ENCODE results near the gene ANKAR.
A peak's percentile ranks its signal among the peaks of the same experiment; 100 is the strongest.
"Not testable (repeated sequence)": the region's sequence is repeated elsewhere in the genome, so short reads cannot be mapped to it uniquely, and the experiment has no call there.

ANKAR gene

DNA sequence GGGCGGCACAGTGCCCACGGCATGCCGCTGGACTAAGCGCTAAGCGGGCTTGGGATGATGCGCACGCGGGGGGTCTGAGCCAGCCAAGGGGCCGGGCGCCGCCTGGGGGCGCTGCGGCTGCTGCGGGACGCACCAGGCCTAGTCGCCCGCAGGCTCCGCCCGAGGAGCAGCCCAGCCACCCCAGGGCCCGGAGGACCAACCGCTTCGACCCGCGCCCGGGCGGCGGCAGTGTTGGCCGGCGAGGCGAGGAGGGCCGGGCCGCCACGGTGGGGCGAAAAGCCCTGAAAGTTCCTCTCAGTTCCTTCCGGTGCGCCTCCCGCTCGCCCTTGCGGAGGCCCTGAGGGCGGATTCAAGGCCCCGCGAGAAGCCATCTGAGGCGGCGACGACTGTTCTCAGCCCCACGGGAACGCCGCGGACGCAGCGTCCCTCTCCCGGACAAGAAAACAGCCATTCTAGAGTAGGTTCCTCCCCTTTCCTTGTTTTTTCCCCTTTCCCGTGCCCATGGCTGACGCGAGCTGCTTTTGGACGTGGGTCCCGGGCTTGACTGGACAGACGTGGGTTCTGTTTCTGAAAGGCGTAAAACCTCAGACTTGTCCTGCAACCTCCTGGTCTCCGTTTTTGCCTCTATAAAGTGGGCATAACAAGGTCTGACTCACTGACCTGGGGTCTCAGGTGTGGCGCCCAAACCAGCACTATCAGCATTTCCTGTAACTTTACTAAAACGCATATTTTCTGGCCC is at the start of gene ANKAR:
ANKAR (plus strand) TSS at position 297 of the 739 bp plus-strand sequence. CDS start 1,821 bp downstream, outside the sequence.
- DNase-seq: peak in 50 of 51 donors; percentile 10 to 95 (median 79)

GRCh38 chr2:189625636-189626035 is 48.8 kb upstream of the ANKAR start:
- no peak for DNase-seq

GRCh38 chr2:189627789-189628188 is 46.7 kb upstream of the ANKAR start:
- DNase-seq: no peak

DNA sequence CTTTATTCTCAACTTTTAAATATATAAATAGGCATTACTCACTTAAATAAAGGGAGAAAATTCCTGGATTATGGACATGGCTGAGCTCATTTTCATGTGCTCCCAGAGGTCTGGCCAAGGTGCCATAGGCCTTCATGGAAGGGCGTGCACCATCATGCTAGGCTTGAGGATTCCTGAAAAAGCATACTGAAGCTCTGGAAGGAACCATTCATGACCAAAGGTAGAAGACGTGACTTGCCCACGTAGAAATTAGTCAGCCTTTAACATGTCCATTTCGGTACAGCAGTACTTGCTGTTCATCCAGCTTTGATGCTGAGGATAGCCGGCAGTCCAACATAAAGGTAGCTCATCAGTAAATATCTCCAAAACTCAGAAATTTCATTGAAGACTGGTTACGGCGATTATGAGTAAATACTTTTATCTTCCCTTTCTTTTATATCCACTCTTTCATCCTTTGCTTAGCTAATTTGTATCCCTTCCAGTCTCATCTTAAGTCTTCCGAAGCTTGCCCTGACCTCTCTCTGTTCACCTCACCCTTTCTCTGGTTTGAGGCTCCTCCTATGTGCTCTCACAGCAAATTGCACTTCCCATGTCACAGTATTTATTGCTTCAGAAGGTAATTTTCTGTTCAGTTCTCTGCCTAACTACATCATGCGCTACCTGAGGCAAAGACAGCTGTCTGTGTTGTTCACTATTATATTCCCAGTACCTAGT is 45.5 kb upstream of the ANKAR start:
- DNase-seq: no peak

DNA sequence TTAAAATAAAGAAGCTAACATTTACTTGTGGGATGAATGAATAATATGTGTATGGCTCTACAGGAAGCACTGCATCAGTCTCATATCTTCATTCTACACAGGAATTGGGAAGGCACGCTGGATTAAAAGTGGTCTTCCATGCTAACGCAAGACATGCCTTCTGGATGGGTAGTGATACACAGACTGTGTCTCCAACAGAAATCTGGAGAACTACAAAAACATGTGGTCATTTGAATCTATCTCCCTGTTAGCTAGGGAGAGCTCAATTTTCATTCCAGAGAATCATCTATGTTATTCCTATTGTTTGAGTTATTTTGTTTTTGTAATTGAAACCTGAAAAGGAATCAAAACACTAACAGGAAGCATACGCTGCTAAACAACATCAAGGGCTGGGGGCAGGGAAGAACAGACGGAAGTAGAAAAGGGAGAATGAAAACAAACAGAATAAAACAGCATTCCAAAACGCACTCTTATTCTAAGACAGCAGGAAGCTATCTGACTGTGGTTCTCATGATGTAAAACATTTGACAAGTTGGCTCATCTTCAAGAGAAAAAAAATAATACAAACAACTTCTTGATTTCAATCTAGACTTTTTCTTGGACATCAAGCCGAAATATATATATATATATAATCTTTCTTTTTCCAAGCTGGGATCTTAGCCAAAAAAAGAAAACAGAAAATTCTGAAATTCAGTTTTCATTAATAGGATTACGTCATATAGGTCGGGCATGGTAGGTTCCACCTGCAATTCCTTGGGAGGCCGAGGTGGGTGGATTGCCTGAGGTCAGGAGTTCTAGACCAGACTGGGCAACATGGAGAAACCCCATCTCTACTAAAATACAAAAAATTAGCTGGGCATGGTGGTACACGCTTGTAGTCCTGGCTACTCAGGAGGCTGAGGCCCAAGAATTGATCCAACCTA is 44.7 kb upstream of the ANKAR start:
- DNase-seq: no peak

DNA sequence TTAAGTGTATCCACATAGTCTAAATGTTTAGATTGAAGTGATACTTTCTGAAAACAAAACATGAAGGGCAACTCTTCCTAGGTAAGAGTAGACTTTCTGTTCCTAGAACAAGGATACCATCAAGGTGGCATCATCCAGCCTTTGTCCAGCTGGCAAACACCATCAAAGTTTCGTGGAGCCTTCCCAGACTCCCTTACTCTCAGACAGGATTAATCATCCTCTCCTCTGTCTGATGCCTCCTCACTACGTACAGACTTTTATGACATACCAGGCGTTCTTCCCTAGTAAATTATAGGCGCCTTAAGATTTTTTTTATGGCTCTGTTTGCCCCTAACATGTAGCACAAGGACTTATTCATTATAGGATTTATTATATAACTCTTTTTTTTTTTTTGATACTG is 42.6 kb upstream of the ANKAR start:
- DNase-seq: no peak

GRCh38 chr2:189633392-189633811 is 41.1 kb upstream of the ANKAR start:
- DNase-seq: no peak

DNA sequence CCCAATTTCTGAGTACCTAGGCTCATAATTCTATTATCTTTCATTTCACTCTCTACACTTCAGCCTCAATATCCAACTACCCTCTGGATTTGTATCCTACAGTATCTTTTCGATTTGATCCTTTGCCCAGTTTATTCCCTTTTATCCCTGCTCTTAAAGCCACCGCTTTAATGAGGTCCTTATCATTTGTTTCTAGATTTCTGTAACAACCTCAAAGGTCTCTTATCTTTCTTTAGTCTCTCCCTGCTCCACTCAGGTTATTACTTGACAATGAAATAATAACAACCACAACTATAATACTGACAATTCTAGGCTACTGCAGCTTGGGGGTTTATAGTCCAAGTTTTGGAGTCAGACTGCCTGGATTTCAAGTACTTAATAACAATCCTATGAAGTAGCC is 39.1 kb upstream of the ANKAR start:
- DNase-seq: no peak

GRCh38 chr2:189638301-189639006 is 36.0 kb upstream of the ANKAR start:
- DNase-seq: no peak

GRCh38 chr2:189639007-189639609 is 35.4 kb upstream of the ANKAR start:
- no peak for DNase-seq

GRCh38 chr2:189641002-189641401 is 33.5 kb upstream of the ANKAR start:
- no peak for DNase-seq

DNA sequence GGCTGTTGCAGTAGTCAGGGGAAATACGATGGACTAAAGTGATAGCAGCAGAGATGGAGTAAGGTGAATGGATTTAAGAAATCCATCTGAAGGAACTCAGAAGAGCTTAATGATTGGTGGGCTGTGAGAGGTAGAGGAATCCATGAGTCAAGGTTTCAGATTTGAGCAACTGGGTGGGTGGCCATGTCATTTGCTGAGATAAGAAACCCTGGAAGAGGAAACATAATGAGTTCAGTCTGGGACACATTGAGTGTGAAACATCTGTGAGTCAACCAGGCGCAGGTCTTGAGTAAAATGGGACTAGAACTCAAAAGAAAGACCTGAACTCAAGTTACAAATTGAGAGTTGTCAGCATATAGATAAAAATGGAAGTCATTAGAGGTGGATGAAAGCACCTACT is 32.9 kb upstream of the ANKAR start:
- no peak for DNase-seq

GRCh38 chr2:189646521-189646920 is 27.9 kb upstream of the ANKAR start:
- DNase-seq: no peak

GRCh38 chr2:189648846-189649509 is 25.5 kb upstream of the ANKAR start:
- no peak for DNase-seq

DNA sequence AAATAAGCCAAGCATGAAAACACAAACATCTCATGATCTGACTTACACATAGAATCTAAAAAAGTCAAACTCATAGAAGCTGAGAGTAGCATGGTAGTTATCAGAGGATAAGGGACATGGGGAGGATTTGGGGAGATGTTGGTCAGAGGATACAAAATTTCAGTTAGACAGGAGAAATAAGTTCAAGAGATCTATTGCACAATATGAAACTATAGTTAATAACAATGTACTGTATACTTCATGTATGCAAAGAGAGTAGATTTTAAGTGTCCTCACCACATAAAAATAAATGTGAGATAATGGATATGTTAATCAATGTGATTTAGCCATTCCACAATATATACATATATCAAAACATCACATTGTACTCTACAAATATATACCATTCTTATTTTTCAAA is 23.2 kb upstream of the ANKAR start:
- no peak for DNase-seq

- DNase-seq: not testable (repeated sequence)
Measured at GRCh38 chr2:189653464-189653863, 21.0 kb upstream of the ANKAR start.

DNA sequence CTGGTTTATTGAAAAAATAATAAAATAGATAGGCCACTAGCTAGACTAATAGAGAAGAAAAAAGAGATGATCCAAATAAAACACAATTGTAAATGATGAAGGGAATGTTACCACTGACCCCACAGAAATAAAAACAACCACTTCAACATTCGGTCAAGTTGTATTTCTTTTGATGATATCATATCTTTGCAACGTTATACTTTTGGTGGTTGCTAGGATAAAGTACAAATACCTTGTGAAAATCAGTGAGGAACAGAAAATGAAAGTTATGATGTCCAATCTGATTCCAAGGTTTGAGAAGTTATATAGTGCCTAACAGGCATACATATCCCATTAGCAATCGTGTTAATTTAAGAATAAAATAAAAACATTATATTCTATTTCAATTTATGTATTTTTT is 19.8 kb upstream of the ANKAR start:
- no peak for DNase-seq

DNA sequence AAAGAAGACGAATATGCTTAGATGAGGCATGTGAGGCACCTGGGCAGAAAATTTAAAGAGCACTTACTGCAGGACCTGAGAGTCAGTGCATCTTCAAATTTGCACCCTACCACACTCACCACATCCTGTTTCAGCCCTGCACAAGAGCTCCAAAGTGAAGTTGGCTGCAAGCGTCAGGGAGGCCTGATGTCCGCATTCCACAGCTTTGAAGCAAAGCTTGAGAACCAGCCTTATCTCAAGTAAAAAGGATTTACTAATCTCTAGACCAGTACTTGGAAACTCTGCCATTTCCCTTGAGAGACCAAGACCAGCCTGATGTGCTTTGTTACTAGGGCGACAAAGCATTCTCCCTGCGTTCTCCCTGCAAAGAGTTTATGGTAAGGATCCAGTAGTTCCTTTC is 16.6 kb upstream of the ANKAR start:
- no peak for DNase-seq

- DNase-seq: peak in 1 of 51 donors; percentile 8
Measured at GRCh38 chr2:189658306-189659212, 15.9 kb upstream of the ANKAR start.

Data from hypothalamus (tissue), 51 donors.